Measurements from ENCODE around the gene ADAM30.

- TF ChIP-seq POLR2A (IDR thresholded peaks at IDR 0.05) (no peak), CTCF (IDR thresholded peaks at IDR 0.05) (no peak)
Measured at GRCh38 chr1:119924948-119925898, 28.9 kb upstream of the ADAM30 start.
